ENCODE measurements around the gene ZNF473.

DNA sequence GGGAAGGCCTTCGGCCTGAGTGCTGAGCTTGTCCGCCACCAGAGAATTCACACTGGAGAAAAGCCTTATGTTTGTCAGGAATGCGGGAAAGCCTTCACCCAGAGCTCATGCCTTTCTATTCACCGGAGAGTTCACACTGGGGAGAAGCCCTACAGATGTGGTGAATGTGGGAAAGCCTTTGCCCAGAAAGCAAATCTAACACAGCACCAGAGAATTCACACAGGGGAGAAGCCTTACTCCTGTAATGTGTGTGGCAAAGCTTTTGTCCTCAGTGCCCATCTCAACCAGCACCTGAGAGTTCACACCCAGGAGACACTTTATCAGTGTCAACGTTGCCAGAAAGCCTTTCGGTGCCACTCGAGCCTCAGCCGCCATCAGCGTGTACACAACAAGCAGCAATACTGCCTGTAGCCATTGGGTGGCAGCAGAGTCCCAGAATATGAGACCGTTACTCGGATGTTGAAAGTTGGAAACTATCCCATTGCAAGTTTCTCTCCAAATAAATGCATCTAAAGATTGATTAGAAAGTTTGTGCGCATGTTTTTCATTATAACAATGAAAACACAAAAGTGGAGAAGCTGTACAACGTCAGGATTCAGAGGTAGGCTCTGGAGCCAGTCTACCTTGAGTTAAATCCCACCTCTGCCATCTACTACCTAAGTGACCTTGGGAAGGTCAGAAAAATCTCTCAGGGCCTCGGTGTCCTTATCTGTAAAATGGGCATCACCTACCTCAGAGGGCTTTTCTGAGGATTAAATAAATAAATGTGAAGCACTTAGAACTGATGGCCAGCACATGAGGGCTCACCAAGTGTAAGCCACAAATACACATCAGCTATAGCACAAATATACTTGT lies 21.1 kb downstream of the ZNF473 start:
- TF ChIP-seq RFX5 (IDR thresholded peaks at IDR 0.05; ENCODE audit: low read depth, low read length) (no peak), MTA1 (CRISPR knock-in tag; IDR thresholded peaks at IDR 0.05; ENCODE audit: borderline replicate concordance) (no peak), SP1 (IDR thresholded peaks at IDR 0.05) (no peak), SP1 (CRISPR knock-in tag; IDR thresholded peaks at IDR 0.05) (no peak), NFIB (CRISPR knock-in tag; IDR thresholded peaks at IDR 0.05; ENCODE audit: borderline replicate concordance) (no peak), TCF7L2 (IDR thresholded peaks at IDR 0.05; ENCODE audit: low read depth, low read length) (no peak), JUNB (CRISPR knock-in tag; IDR thresholded peaks at IDR 0.05; ENCODE audit: borderline replicate concordance) (no peak), ZFX (CRISPR knock-in tag; IDR thresholded peaks at IDR 0.05; ENCODE audit: low read depth) (no peak)
- TF ChIP-seq, protein P1, sequence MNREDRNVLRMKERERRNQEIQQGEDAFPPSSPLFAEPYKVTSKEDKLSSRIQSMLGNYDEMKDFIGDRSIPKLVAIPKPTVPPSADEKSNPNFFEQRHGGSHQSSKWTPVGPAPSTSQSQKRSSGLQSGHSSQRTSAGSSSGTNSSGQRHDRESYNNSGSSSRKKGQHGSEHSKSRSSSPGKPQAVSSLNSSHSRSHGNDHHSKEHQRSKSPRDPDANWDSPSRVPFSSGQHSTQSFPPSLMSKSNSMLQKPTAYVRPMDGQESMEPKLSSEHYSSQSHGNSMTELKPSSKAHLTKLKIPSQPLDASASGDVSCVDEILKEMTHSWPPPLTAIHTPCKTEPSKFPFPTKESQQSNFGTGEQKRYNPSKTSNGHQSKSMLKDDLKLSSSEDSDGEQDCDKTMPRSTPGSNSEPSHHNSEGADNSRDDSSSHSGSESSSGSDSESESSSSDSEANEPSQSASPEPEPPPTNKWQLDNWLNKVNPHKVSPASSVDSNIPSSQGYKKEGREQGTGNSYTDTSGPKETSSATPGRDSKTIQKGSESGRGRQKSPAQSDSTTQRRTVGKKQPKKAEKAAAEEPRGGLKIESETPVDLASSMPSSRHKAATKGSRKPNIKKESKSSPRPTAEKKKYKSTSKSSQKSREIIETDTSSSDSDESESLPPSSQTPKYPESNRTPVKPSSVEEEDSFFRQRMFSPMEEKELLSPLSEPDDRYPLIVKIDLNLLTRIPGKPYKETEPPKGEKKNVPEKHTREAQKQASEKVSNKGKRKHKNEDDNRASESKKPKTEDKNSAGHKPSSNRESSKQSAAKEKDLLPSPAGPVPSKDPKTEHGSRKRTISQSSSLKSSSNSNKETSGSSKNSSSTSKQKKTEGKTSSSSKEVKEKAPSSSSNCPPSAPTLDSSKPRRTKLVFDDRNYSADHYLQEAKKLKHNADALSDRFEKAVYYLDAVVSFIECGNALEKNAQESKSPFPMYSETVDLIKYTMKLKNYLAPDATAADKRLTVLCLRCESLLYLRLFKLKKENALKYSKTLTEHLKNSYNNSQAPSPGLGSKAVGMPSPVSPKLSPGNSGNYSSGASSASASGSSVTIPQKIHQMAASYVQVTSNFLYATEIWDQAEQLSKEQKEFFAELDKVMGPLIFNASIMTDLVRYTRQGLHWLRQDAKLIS (CRISPR knock-in tag; IDR thresholded peaks at IDR 0.05): no peak
- TF ChIP-seq, protein P2, sequence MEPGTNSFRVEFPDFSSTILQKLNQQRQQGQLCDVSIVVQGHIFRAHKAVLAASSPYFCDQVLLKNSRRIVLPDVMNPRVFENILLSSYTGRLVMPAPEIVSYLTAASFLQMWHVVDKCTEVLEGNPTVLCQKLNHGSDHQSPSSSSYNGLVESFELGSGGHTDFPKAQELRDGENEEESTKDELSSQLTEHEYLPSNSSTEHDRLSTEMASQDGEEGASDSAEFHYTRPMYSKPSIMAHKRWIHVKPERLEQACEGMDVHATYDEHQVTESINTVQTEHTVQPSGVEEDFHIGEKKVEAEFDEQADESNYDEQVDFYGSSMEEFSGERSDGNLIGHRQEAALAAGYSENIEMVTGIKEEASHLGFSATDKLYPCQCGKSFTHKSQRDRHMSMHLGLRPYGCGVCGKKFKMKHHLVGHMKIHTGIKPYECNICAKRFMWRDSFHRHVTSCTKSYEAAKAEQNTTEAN (CRISPR knock-in tag; conservative IDR thresholded peaks at IDR 0.05): no peak
- TF ChIP-seq, protein P3, sequence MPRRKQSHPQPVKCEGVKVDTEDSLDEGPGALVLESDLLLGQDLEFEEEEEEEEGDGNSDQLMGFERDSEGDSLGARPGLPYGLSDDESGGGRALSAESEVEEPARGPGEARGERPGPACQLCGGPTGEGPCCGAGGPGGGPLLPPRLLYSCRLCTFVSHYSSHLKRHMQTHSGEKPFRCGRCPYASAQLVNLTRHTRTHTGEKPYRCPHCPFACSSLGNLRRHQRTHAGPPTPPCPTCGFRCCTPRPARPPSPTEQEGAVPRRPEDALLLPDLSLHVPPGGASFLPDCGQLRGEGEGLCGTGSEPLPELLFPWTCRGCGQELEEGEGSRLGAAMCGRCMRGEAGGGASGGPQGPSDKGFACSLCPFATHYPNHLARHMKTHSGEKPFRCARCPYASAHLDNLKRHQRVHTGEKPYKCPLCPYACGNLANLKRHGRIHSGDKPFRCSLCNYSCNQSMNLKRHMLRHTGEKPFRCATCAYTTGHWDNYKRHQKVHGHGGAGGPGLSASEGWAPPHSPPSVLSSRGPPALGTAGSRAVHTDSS (CRISPR knock-in tag; conservative IDR thresholded peaks at IDR 0.05): no peak
- TF ChIP-seq, protein P4, sequence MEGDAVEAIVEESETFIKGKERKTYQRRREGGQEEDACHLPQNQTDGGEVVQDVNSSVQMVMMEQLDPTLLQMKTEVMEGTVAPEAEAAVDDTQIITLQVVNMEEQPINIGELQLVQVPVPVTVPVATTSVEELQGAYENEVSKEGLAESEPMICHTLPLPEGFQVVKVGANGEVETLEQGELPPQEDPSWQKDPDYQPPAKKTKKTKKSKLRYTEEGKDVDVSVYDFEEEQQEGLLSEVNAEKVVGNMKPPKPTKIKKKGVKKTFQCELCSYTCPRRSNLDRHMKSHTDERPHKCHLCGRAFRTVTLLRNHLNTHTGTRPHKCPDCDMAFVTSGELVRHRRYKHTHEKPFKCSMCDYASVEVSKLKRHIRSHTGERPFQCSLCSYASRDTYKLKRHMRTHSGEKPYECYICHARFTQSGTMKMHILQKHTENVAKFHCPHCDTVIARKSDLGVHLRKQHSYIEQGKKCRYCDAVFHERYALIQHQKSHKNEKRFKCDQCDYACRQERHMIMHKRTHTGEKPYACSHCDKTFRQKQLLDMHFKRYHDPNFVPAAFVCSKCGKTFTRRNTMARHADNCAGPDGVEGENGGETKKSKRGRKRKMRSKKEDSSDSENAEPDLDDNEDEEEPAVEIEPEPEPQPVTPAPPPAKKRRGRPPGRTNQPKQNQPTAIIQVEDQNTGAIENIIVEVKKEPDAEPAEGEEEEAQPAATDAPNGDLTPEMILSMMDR (CRISPR knock-in tag; IDR thresholded peaks at IDR 0.05): peak; percentile 93
- TF ChIP-seq, protein P5, sequence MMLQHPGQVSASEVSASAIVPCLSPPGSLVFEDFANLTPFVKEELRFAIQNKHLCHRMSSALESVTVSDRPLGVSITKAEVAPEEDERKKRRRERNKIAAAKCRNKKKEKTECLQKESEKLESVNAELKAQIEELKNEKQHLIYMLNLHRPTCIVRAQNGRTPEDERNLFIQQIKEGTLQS (CRISPR knock-in tag; IDR thresholded peaks at IDR 0.05): no peak
